Measurements from ENCODE around the gene TMEM158. TPM values are rescaled to one million over a fixed set of nuclear protein-coding genes. Genes with fewer than 3 reads are reported as not detected.

The TMEM158 gene
- total and polyA plus RNA-seq, 3 donors from 2014 or later: 5.9 to 11.2 (median 7.8) TPM

GRCh38 chr3:45214061-45214680 is 11.9 kb downstream of the TMEM158 start:
- intact Hi-C loops (cut with DNase I; ENCODE audit: low total_unique reads): no loop called here
- 83 to 86% methylated on average over 10 of the region's 10 CpGs for WGBS, 2 donors

DNA sequence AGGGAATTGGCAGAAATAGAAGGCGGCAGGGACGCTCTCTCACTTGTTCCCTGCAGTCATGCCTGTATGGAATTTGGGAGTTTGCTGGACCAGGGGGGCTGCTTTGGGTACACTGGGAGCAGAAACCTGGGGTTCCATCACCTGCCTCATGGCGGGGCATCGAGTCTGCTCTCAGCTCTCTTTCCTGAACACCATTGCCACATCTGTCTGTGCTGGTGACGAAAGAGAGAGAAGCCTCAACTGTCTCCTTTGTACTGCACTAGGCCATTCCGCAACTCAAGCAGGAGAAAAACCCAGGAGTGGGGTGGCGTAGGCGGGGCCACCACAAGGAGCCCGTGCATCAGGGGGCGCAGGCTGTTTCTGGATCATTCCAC is 14.0 kb downstream of the TMEM158 start:
- 82 to 88% methylated on average over 8 to 10 of the region's 10 CpGs for WGBS, 2 donors
- intact Hi-C loops (cut with DNase I; ENCODE audit: low total_unique reads): no loop called here
- no peak overlapping the region for H3K27ac ChIP-seq
- no peaks in the 10 kb centered on the region for H3K9me3 ChIP-seq
- no peak overlapping the region for H3K4me3 ChIP-seq
- TF ChIP-seq CTCF (IDR thresholded peaks at IDR 0.05): no peak
- TF ChIP-seq POLR2A (IDR thresholded peaks at IDR 0.05): no peak
- DNase-seq: no peak
- H3K27me3 ChIP-seq: no peaks in the 10 kb centered on the region
- H3K4me1 ChIP-seq: peaks cover 27% of the 10 kb centered on the region
- no peaks in the 10 kb centered on the region for H3K36me3 ChIP-seq (ENCODE audit: low read depth, missing control alignments)

More at GRCh38 chr3:45214061-45214680, 11.9 kb downstream of the TMEM158 start:
- TF ChIP-seq POLR2A (IDR thresholded peaks at IDR 0.05) (no peak), CTCF (IDR thresholded peaks at IDR 0.05) (no peak)
- Histone ChIP-seq H3K4me1 (peaks cover 27% of the 10 kb centered on the region), H3K4me3 (no peak overlapping the region), H3K36me3 (ENCODE audit: low read depth, missing control alignments) (no peaks in the 10 kb centered on the region), H3K9me3 (no peaks in the 10 kb centered on the region), H3K27me3 (no peaks in the 10 kb centered on the region), H3K27ac (no peak overlapping the region)
- DNase-seq: no peak

GRCh38 chr3:45211466-45212094 is 14.5 kb downstream of the TMEM158 start:
- peaks cover 27% of the 10 kb centered on the region for H3K4me1 ChIP-seq
- H3K27me3 ChIP-seq: no peaks in the 10 kb centered on the region
- H3K4me3 ChIP-seq: no peak overlapping the region
- TF ChIP-seq CTCF (IDR thresholded peaks at IDR 0.05) (no peak), POLR2A (IDR thresholded peaks at IDR 0.05) (no peak)
- H3K27ac ChIP-seq: no peak overlapping the region
- intact Hi-C loops (cut with DNase I; ENCODE audit: low total_unique reads): no loop called here
- peak; percentile 78 for DNase-seq
- WGBS, 2 donors: 28 to 51% methylated on average over 11 of the region's 11 CpGs
- H3K36me3 ChIP-seq (ENCODE audit: low read depth, missing control alignments): no peaks in the 10 kb centered on the region
- no peaks in the 10 kb centered on the region for H3K9me3 ChIP-seq

- H3K27ac ChIP-seq: no peak overlapping the region
- H3K9me3 ChIP-seq: no peaks in the 10 kb centered on the region
- 36 to 42% methylated on average over 10 to 14 of the region's 14 CpGs for WGBS, 2 donors
- H3K4me1 ChIP-seq: peaks cover 27% of the 10 kb centered on the region
- no peaks in the 10 kb centered on the region for H3K27me3 ChIP-seq
- TF ChIP-seq POLR2A (IDR thresholded peaks at IDR 0.05): no peak
- peak; percentile 75 to 77 (median 75) for TF ChIP-seq CTCF (IDR thresholded peaks at IDR 0.05)
- DNase-seq: peak; percentile 91
- no peak overlapping the region for H3K4me3 ChIP-seq
- intact Hi-C loops (cut with DNase I; ENCODE audit: low total_unique reads): no loop called here
- no peaks in the 10 kb centered on the region for H3K36me3 ChIP-seq (ENCODE audit: low read depth, missing control alignments)
These were observed 15.6 kb downstream of the TMEM158 start for GRCh38 chr3:45210308-45211041.

Measured in testis (tissue), 3 donors.